Left ventricle myocardium inferior (tissue), 1 donor: ENCODE results near the gene STKLD1. TPM values are rescaled to one million over a fixed set of nuclear protein-coding genes. Genes with fewer than 3 reads are reported as not detected.

Source experiments
- DNase-seq: peaks from one replicate; pipeline ENCODE4 v3.0.0-alpha.2; 2020
- H3K27ac ChIP-seq: fragments of 200-600 bp; replicated peaks from 2 replicates; pipeline ENCODE4 v1.8.0; 2021
- H3K27me3 ChIP-seq: fragments of 200-600 bp; 2 replicates; pipeline ENCODE4 v1.8.0; 2021; ENCODE audit warnings: low read depth
- H3K36me3 ChIP-seq: fragments of 200-600 bp; 2 replicates; pipeline ENCODE4 v1.8.0; 2021
- H3K4me1 ChIP-seq: fragments of 200-600 bp; 2 replicates; pipeline ENCODE4 v1.8.0; 2021
- H3K4me3 ChIP-seq: fragments of 200-600 bp; 2 replicates; pipeline ENCODE4 v1.8.0; 2021; ENCODE audit warnings: mild to moderate bottlenecking, moderate library complexity
- H3K9me3 ChIP-seq: fragments of 200-600 bp; replicated peaks from 2 replicates; pipeline ENCODE4 v1.8.0; 2021
- intact Hi-C: fragments of 100-400 bp; cut with micrococcal nuclease; formaldehyde crosslinking; loops from one replicate; pipeline ENCODE4 v1.11.0; 2022
- total RNA-seq: library from RNA; stranded (reverse); fragmentation: NEBNext Ultra II Directional; extraction: Animal tissue kit (Norgen Biotek cat#: 25700); gene quantifications from one replicate; pipeline ENCODE4 v1.2.1, GENCODE V29; 2021
- TF ChIP-seq, protein P1 (sequence below): fragments of 200-600 bp; IDR thresholded peaks from 2 replicates; pipeline ENCODE4 v1.8.0; 2021; ENCODE audit warnings: antibody characterized with exemption, mild to moderate bottlenecking, borderline replicate concordance
- donor health status: DM: no; HTN: yes; CAD: no; lungs with severe emphysema.

STKLD1 gene
- total RNA-seq, 1 donor from 2014 or later, result not detected

DNA sequence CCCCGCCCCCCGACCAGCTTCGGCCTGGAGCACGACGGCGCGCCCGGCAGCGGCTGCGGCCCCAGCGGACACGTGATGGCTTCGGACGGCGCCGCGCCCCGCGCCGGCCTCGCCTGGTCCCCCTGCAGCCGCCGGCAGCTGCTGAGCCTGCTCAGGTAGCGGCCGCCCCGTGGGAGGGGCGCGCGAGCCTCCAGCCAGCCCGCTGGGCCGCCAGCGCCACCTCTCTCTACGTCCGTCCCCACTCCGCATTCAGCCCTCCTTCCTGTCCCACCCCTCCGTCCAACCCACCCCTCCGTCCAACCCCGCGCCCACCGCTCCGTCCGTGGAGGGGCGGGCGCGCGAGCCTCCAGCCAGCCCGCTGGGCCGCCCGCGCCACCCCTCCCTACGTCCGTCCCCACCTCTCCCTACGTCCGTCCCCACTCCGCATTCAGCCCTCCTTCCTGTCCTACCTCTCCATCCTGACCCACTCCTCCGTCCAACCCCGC lies 52.5 kb downstream of the STKLD1 start:
- TF ChIP-seq, protein P1, sequence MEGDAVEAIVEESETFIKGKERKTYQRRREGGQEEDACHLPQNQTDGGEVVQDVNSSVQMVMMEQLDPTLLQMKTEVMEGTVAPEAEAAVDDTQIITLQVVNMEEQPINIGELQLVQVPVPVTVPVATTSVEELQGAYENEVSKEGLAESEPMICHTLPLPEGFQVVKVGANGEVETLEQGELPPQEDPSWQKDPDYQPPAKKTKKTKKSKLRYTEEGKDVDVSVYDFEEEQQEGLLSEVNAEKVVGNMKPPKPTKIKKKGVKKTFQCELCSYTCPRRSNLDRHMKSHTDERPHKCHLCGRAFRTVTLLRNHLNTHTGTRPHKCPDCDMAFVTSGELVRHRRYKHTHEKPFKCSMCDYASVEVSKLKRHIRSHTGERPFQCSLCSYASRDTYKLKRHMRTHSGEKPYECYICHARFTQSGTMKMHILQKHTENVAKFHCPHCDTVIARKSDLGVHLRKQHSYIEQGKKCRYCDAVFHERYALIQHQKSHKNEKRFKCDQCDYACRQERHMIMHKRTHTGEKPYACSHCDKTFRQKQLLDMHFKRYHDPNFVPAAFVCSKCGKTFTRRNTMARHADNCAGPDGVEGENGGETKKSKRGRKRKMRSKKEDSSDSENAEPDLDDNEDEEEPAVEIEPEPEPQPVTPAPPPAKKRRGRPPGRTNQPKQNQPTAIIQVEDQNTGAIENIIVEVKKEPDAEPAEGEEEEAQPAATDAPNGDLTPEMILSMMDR, result no peak
- Histone ChIP-seq H3K27me3 (peaks cover 52% of the 10 kb centered on the region), H3K4me3 (peak overlapping the region; percentile 56), H3K4me1 (peaks cover 8% of the 10 kb centered on the region), H3K36me3 (peaks cover 5% of the 10 kb centered on the region), H3K9me3 (no peaks in the 10 kb centered on the region), H3K27ac (no peak overlapping the region)
- intact Hi-C loops, result no loop called here
- DNase-seq, result no peak

GRCh38 chr9:133429214-133429613 lies 53.0 kb downstream of the STKLD1 start:
- Histone ChIP-seq H3K4me3 (peak overlapping the region; percentile 56), H3K9me3 (no peaks in the 10 kb centered on the region), H3K4me1 (peaks cover 8% of the 10 kb centered on the region), H3K36me3 (peaks cover 5% of the 10 kb centered on the region), H3K27me3 (peaks cover 52% of the 10 kb centered on the region), H3K27ac (no peak overlapping the region)
- TF ChIP-seq, protein P1, result no peak
- no peak for DNase-seq
- intact Hi-C loops, result no loop called here

- TF ChIP-seq, protein P1, result peak; percentile 41
- DNase-seq, result no peak
- Histone ChIP-seq H3K36me3 (peaks cover 5% of the 10 kb centered on the region), H3K4me1 (peaks cover 8% of the 10 kb centered on the region), H3K9me3 (no peaks in the 10 kb centered on the region), H3K27me3 (peaks cover 51% of the 10 kb centered on the region), H3K27ac (no peak overlapping the region), H3K4me3 (no peak overlapping the region)
- intact Hi-C loops, result no loop called here
Observed at GRCh38 chr9:133429641-133430161, 53.5 kb downstream of the STKLD1 start.

- Histone ChIP-seq H3K27ac (no peak overlapping the region), H3K4me3 (no peak overlapping the region), H3K4me1 (peaks cover 8% of the 10 kb centered on the region), H3K36me3 (peaks cover 5% of the 10 kb centered on the region), H3K9me3 (no peaks in the 10 kb centered on the region), H3K27me3 (peaks cover 47% of the 10 kb centered on the region)
- TF ChIP-seq, protein P1, result no peak
- no peak for DNase-seq
- intact Hi-C loops, result no loop called here
Observed at GRCh38 chr9:133430244-133430643, 54.1 kb downstream of the STKLD1 start.

- H3K27ac ChIP-seq, result no peak overlapping the region
- DNase-seq, result no peak
- no peaks in the 10 kb centered on the region for H3K9me3 ChIP-seq
- peaks cover 4% of the 10 kb centered on the region for H3K4me1 ChIP-seq
- peaks cover 16% of the 10 kb centered on the region for H3K27me3 ChIP-seq
- intact Hi-C loops, result no loop called here
- no peak overlapping the region for H3K4me3 ChIP-seq
- no peaks in the 10 kb centered on the region for H3K36me3 ChIP-seq
- TF ChIP-seq, protein P1, result no peak
Observed at GRCh38 chr9:133433351-133433843, 57.2 kb downstream of the STKLD1 start.
